NT2/D1 (cell line): ENCODE measurements around the gene HS3ST2.

Experiments
- SUZ12 ChIP-seq: IDR thresholded peaks from 2 replicates; pipeline ENCODE4 v1.6.1; 2011; ENCODE audit not compliant: insufficient read length, insufficient read depth; ENCODE audit errors: extremely low read depth
- YY1 ChIP-seq: IDR thresholded peaks from 2 replicates; pipeline ENCODE4 v1.6.1; 2011; ENCODE audit not compliant: insufficient read length, insufficient read depth

DNA sequence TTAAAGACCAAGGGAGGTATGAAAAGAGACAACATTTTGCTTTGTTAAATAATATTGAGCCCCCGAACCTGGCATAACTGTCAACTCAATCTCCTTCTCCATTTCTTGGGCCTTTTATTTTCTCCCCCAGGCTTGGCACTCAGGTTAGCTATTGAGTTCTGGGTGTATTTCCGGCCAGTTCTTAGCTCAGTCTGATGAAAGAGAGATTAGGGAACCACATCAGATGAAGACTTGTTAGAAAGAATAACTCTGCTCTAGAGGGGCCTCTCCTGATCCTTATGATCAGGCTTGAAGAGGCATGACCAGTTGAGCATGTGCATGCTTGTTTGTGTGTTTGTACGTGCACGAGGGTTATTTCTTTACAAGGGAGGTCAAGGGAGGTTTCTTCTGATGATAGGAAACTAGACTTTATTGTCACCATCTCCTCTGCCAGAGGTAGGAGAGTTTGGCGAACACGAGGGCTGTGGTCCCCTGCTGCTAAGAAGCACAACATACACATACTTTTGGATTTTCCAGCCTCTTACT lies 29.2 kb upstream of the HS3ST2 start:
- TF ChIP-seq YY1 (no peak), SUZ12 (no peak)
